Activated CD4-positive, alpha-beta T cell treated with anti-CD3 and anti-CD28 coated beads for 36 hours (primary cell): ENCODE data around the gene GBGT1. TPM values are rescaled to one million over a fixed set of nuclear protein-coding genes. Genes with fewer than 3 reads are reported as not detected.

ENCODE experiments used
- ATAC-seq: fragments of 200-7000 bp; cut with Tn5 transposase; one replicate; pipeline ENCODE4 v1.10.0; 2021; ENCODE audit warnings: mild to moderate bottlenecking, moderate library complexity
- CTCF ChIA-PET: fragments of 350-600 bp; sonication (Branson Sonifier 250); formaldehyde crosslinking; loops from one replicate; lab custom pipeline; 2021; ENCODE audit warnings: antibody characterized with exemption; lab: Charles Lee
- POLR2A ChIA-PET: fragments of 350-600 bp; sonication (Branson Sonifier 250); formaldehyde crosslinking; loops from one replicate; lab custom pipeline; 2021; ENCODE audit warnings: antibody characterized with exemption, inconsistent platforms; lab: Charles Lee
- DNase-seq: peaks from one replicate; pipeline ENCODE4 v3.0.0-alpha.2; 2020
- H3K27ac Mint-ChIP-seq: one replicate; pipeline ENCODE4 v1.8.0; 2021; ENCODE audit warnings: mixed read lengths
- H3K27me3 Mint-ChIP-seq: one replicate; pipeline ENCODE4 v1.8.0; 2021; ENCODE audit warnings: mixed read lengths
- H3K36me3 Mint-ChIP-seq: one replicate; pipeline ENCODE4 v1.8.0; 2021; ENCODE audit warnings: low read depth, mixed read lengths
- H3K4me1 Mint-ChIP-seq: one replicate; pipeline ENCODE4 v1.8.0; 2021; ENCODE audit warnings: mixed read lengths
- H3K4me3 Mint-ChIP-seq: one replicate; pipeline ENCODE4 v1.8.0; 2021; ENCODE audit warnings: mild to moderate bottlenecking, moderate library complexity, mixed read lengths
- H3K9me3 Mint-ChIP-seq: one replicate; pipeline ENCODE4 v1.8.0; 2021; ENCODE audit warnings: low read depth, mixed read lengths
- intact Hi-C, 2 experiments: fragments of 100-400 bp; cut with DNase I in 1 of 2; cut with micrococcal nuclease in 1 of 2; formaldehyde crosslinking; loops; one replicate each; pipeline versions ENCODE4 v1.14.2 to v1.15.1; 2022 to 2024; cut with DNase I, micrococcal nuclease
- total RNA-seq, 2 experiments: library from RNA; stranded (reverse); gene quantifications; one replicate each; pipeline ENCODE4 v1.2.3, GENCODE V29; 2021

The GBGT1 gene
- total RNA-seq, 2 experiments from 2014 or later, result 3.8 to 4.8 TPM

GRCh38 chr9:133125941-133126696 is 37.6 kb downstream of the GBGT1 start:
- ChIA-PET CTCF (interaction anchor here (1.0 kb wide), 1 partner anchor 10 kb away, joined by 3 read pairs; no protein-coding TSS in a partner anchor), POLR2A (no interaction called here)
- Mint-ChIP-seq H3K27me3 (no peaks in the 10 kb centered on the region), H3K9me3 (no peaks in the 10 kb centered on the region), H3K4me3 (no peak overlapping the region), H3K27ac (peak overlapping the region; percentile 58), H3K36me3 (peaks cover 14% of the 10 kb centered on the region), H3K4me1 (peaks cover 72% of the 10 kb centered on the region)
- ATAC-seq (no peak), DNase-seq (no peak)
- intact Hi-C loops, result no loop called here

- no peaks in the 10 kb centered on the region for H3K9me3 Mint-ChIP-seq
Observed at GRCh38 chr9:133124907-133125275, 38.8 kb downstream of the GBGT1 start.

GRCh38 chr9:133124123-133124906 is 39.4 kb downstream of the GBGT1 start:
- CTCF ChIA-PET, result no interaction called here
- Mint-ChIP-seq H3K4me1 (peaks cover 66% of the 10 kb centered on the region), H3K27me3 (no peaks in the 10 kb centered on the region), H3K4me3 (no peak overlapping the region), H3K27ac (peak overlapping the region; percentile 61), H3K36me3 (peaks cover 9% of the 10 kb centered on the region), H3K9me3 (no peaks in the 10 kb centered on the region)
- POLR2A ChIA-PET, result no interaction called here
- no peak for ATAC-seq
- no peak for DNase-seq
- intact Hi-C loops, result loop anchor here in 1 of 2 experiments (5.0 kb wide), 1 partner anchor 1013 kb away; the partner anchor contains the start of gene WDR5

More at GRCh38 chr9:133124907-133125275, 38.8 kb downstream of the GBGT1 start:
- Mint-ChIP-seq H3K4me1 (peaks cover 65% of the 10 kb centered on the region), H3K4me3 (no peak overlapping the region), H3K27me3 (no peaks in the 10 kb centered on the region), H3K36me3 (peaks cover 11% of the 10 kb centered on the region), H3K27ac (peak overlapping the region; percentile 55)
- intact Hi-C loops, result loop anchor here in 1 of 2 experiments (5.0 kb wide), 1 partner anchor 1012 kb away; the partner anchor contains the start of gene WDR5
- CTCF ChIA-PET, result no interaction called here
- DNase-seq, result no peak
- no peak for ATAC-seq
- POLR2A ChIA-PET, result interaction anchor here (0.6 kb wide), 1 partner anchor 8 kb away, joined by 3 read pairs; no protein-coding TSS in a partner anchor

DNA sequence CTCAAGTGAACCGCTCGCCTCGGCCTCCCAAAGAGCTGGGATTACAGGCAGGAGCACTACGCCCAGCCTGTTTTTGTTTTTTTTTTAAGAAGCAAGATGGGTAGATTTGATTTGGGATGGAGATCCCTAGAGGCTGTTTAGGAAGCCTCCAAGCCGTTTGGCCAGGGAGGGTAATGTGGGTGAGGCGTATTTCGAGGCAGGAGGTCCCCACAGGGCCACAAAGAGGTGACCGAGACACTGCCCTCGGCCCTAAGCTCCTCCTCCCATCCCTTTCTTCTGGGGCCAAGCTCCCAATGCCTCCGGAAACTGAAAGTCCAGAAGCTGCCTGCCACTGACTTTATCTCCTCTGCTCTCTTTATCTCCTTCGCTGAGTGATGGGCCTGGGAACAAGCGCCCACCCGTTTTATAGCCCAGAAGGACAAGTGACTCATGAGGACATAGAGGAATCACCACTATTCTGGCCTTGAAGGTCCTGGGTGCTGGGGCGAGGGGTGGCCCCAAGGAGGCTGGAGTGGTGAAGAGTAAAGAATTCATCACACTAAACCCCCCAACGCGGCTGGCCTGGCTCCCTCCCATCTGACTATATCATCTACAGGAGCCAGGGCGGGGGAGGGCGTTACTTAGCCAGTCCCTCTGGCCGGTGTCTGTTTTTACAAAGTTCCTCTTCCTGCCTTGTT is 40.6 kb downstream of the GBGT1 start:
- ChIA-PET POLR2A (interaction anchor here (0.9 kb wide), 1 partner anchor 8 kb away, joined by 4 read pairs; no protein-coding TSS in a partner anchor), CTCF (interaction anchor here (0.7 to 11.8 kb wide), 4 partner anchors 10 to 23 kb away, joined by 3 to 139 read pairs (median 5); no protein-coding TSS in a partner anchor)
- Mint-ChIP-seq H3K4me1 (peaks cover 67% of the 10 kb centered on the region), H3K9me3 (no peaks in the 10 kb centered on the region), H3K36me3 (peaks cover 9% of the 10 kb centered on the region), H3K4me3 (no peak overlapping the region), H3K27me3 (no peaks in the 10 kb centered on the region), H3K27ac (peak overlapping the region; percentile 22)
- DNase-seq, result no peak
- intact Hi-C loops, result loop anchor here in 1 of 2 experiments (5.0 kb wide), 1 partner anchor 1014 kb away; the partner anchor contains the start of gene WDR5
- no peak for ATAC-seq

DNA sequence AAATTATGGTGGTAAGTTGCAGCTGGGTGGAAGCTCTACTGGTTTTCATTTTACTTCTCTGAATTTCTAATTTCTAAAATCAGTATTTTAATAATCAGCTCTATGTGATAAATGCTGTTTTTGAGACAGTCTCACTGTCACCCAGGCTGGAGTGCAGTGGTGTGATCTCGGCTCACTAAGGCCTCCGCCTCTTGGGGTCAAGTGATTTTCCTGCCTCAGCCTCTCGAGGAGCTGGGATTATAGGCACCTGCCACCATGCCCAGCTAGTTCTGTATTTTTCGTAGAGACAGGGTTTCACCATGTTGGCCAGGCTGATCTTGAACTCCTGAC is 41.1 kb downstream of the GBGT1 start:
- Mint-ChIP-seq H3K27ac (peak overlapping the region; percentile 22), H3K9me3 (no peaks in the 10 kb centered on the region), H3K4me1 (peaks cover 65% of the 10 kb centered on the region), H3K4me3 (no peak overlapping the region), H3K36me3 (peaks cover 7% of the 10 kb centered on the region), H3K27me3 (no peaks in the 10 kb centered on the region)
- ChIA-PET CTCF (interaction anchor here (0.7 to 11.8 kb wide), 4 partner anchors 11 to 24 kb away, joined by 3 to 139 read pairs (median 5); no protein-coding TSS in a partner anchor), POLR2A (interaction anchor here (0.9 kb wide), 1 partner anchor 9 kb away, joined by 4 read pairs; no protein-coding TSS in a partner anchor)
- ATAC-seq (no peak), DNase-seq (no peak)
- intact Hi-C loops, result loop anchor here in 1 of 2 experiments (5.0 kb wide), 1 partner anchor 1015 kb away; the partner anchor contains the start of gene WDR5

DNA sequence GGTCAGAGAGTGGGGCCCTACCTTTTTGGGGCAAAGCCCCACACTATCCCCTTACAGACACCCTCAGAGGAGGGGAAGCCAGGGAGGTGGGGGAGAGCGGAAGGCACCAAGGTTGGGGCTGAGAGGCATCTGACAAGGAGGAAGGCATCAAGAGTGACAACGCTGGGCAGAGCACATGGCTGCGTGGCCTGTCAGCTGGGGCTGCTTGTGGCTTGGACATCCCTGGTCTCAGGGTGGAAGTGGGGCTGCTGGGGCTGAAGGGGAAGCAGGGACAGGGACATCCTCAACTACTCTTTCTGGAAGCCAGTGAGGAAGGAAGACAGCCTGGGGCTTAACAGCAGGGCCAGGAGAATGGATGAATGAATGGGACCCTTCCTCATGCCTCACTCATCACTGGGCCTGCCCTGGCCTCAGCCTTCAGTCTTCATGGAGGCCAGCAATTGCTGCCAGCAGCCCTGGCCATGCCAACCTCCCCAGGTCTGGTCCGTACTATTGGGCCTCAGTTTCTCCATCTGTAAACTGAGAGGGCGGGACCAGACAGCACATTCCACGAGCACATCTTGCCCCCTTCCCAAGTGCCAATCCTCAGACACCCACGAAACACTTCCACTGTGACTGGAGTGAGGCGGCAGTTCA is 41.7 kb downstream of the GBGT1 start:
- no peaks in the 10 kb centered on the region for H3K9me3 Mint-ChIP-seq
- POLR2A ChIA-PET, result interaction anchor here (1.2 kb wide), 1 partner anchor 13 kb away, joined by 4 read pairs; no protein-coding TSS in a partner anchor
- CTCF ChIA-PET, result interaction anchor here (0.7 to 11.8 kb wide), 4 partner anchors 11 to 25 kb away, joined by 3 to 139 read pairs (median 5); no protein-coding TSS in a partner anchor
- peak overlapping the region; percentile 63 for H3K4me3 Mint-ChIP-seq
- no peak for DNase-seq
- intact Hi-C loops, result loop anchor here (1.0 to 5.0 kb wide), 9 partner anchors 11 to 1015 kb away; partner anchors contain the start of genes BRD3 (in 1 of the 2), CACFD1 (in 1 of the 2), GTF3C5 (in 1 of the 2) and TSC1 (in 1 of the 2)
- H3K4me1 Mint-ChIP-seq, result peaks cover 62% of the 10 kb centered on the region
- no peaks in the 10 kb centered on the region for H3K27me3 Mint-ChIP-seq
- H3K36me3 Mint-ChIP-seq, result peaks cover 7% of the 10 kb centered on the region
- ATAC-seq, result no peak
- peak overlapping the region; percentile 80 for H3K27ac Mint-ChIP-seq

GRCh38 chr9:133121198-133121914 is 42.4 kb downstream of the GBGT1 start, which contains the start of gene RALGDS:
Gene RALGDS (minus strand): TSS chr9:133121240. CDS start chr9:133121154, 86 bp downstream.
- peaks cover 58% of the 10 kb centered on the region for H3K4me1 Mint-ChIP-seq
- ChIA-PET CTCF (interaction anchor here (11.8 kb wide), 1 partner anchor 25 kb away, joined by 139 read pairs; no protein-coding TSS in a partner anchor), POLR2A (interaction anchor here (0.5 to 1.2 kb wide), 2 partner anchors 14 to 229 kb away, joined by 4 read pairs; no protein-coding TSS in a partner anchor)
- intact Hi-C loops, result loop anchor here (1.0 to 5.0 kb wide), 9 partner anchors 12 to 1016 kb away; partner anchors contain the start of genes BRD3 (in 1 of the 2), CACFD1 (in 1 of the 2), GTF3C5 (in 1 of the 2) and TSC1 (in 1 of the 2)
- peak; percentile 82 for ATAC-seq
- H3K36me3 Mint-ChIP-seq, result peaks cover 5% of the 10 kb centered on the region
- no peaks in the 10 kb centered on the region for H3K27me3 Mint-ChIP-seq
- H3K4me3 Mint-ChIP-seq, result peak within 1 kb of the TSS; percentile 71
- peak within 1 kb of the TSS; percentile 80 for H3K27ac Mint-ChIP-seq
- DNase-seq, result peak; percentile 96
- H3K9me3 Mint-ChIP-seq, result no peaks in the 10 kb centered on the region

GRCh38 chr9:133120501-133121197 is 43.1 kb downstream of the GBGT1 start:
- DNase-seq (no peak), ATAC-seq (no peak)
- CTCF ChIA-PET, result interaction anchor here (11.8 kb wide), 1 partner anchor 26 kb away, joined by 139 read pairs; no protein-coding TSS in a partner anchor
- Mint-ChIP-seq H3K9me3 (no peaks in the 10 kb centered on the region), H3K27ac (peak overlapping the region; percentile 61), H3K36me3 (peaks cover 7% of the 10 kb centered on the region), H3K4me3 (peak overlapping the region; percentile 71), H3K27me3 (no peaks in the 10 kb centered on the region), H3K4me1 (peaks cover 59% of the 10 kb centered on the region)
- POLR2A ChIA-PET, result interaction anchor here (0.5 to 1.2 kb wide), 2 partner anchors 15 to 229 kb away, joined by 4 read pairs; no protein-coding TSS in a partner anchor
- intact Hi-C loops, result loop anchor here (1.0 to 5.0 kb wide), 9 partner anchors 13 to 1017 kb away; partner anchors contain the start of genes BRD3 (in 1 of the 2), CACFD1 (in 1 of the 2), GTF3C5 (in 1 of the 2) and TSC1 (in 1 of the 2)
